ENCODE data around the gene RTP3.
"Not testable (repeated sequence)": the region's sequence is repeated elsewhere in the genome, so short reads cannot be mapped to it uniquely, and the experiment has no call there.

The RTP3 gene

GRCh38 chr3:46537316-46537715, 39.5 kb downstream of the RTP3 start:
- no peak for TF ChIP-seq CTCF (conservative IDR thresholded peaks at IDR 0.05; ENCODE audit: control insufficient read depth, insufficient read depth, low read depth, low read length)
- DNase-seq (ENCODE audit: low read depth), result no peak

GRCh38 chr3:46537779-46538178, 40.0 kb downstream of the RTP3 start:
- no peak overlapping the region for H3K4me3 ChIP-seq (ENCODE audit: control insufficient read depth, low read depth, low read length)
- TF ChIP-seq CTCF (conservative IDR thresholded peaks at IDR 0.05; ENCODE audit: control insufficient read depth, insufficient read depth, low read depth, low read length), result no peak
- no peak for DNase-seq (ENCODE audit: low read depth)

More at GRCh38 chr3:46537316-46537715, 39.5 kb downstream of the RTP3 start:
- no peak overlapping the region for H3K4me3 ChIP-seq (ENCODE audit: control insufficient read depth, low read depth, low read length)

- not testable (repeated sequence) for DNase-seq (ENCODE audit: low read depth); H3K4me3 ChIP-seq (ENCODE audit: control insufficient read depth, low read depth, low read length)
Observed at GRCh38 chr3:46538425-46538802, 40.6 kb downstream of the RTP3 start.

DNA sequence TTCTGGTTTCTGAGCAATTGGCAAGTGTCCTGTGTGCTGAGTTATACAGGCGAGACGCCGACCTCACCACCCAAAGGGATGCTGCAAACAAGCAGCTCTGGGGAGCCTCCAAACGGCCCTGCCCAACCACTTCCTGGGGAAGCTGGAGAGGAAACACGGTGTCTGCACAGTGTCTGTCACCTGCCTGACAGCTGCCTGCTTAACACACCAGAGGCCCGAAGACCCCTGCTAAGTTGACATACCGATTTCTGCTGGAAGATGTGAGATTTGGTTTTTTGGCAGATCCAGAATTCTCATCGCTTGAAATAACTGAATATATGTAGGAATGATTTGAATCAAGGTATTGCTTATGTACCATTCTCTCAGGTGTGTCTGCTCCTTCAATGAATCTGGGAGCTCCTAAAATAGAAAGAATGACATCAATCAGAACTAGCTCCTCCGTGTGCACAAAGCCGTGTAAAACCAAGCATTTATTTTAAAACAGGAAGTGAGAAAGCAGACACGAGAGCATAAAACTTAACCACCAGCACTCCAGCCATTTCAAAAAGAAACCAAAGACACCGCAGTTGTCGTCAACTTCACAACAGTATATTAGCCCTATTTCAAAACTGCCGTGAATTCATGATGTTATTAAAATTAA, 41.1 kb downstream of the RTP3 start:
- H3K4me3 ChIP-seq (ENCODE audit: control insufficient read depth, low read depth, low read length), result no peak overlapping the region
- no peak for TF ChIP-seq CTCF (conservative IDR thresholded peaks at IDR 0.05; ENCODE audit: control insufficient read depth, insufficient read depth, low read depth, low read length)
- DNase-seq (ENCODE audit: low read depth), result peak; percentile 57

DNA sequence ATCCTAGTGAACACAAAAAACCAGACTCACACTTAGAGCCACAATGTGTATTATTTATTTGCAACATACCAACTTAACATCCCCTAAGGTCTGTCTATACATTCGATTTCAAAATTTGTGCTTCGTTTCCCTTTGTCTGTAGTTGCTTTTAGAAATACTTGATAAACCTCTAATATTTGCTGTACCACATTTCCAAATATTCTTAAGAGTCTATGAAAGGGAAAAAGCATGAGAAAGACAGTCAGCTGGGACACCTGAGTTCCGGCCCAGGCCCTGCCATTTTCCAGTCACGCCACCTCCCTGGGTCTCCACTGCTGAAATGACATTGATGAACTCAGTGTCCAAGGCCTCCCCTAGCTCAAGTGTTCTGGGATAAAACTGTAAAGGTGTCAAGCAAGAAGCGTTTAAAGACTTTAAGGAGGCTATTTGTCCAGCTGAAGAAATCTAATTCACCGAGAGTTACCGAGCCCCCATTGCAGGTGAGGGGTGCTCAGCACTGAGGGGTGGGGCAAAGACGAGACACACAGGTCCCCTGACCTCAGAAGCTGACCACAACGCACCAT, 41.7 kb downstream of the RTP3 start:
- no peak for DNase-seq (ENCODE audit: low read depth)
- TF ChIP-seq CTCF (conservative IDR thresholded peaks at IDR 0.05; ENCODE audit: control insufficient read depth, insufficient read depth, low read depth, low read length), result no peak
- H3K4me3 ChIP-seq (ENCODE audit: control insufficient read depth, low read depth, low read length), result no peak overlapping the region

GRCh38 chr3:46540550-46540949, 42.8 kb downstream of the RTP3 start:
- TF ChIP-seq CTCF (conservative IDR thresholded peaks at IDR 0.05; ENCODE audit: control insufficient read depth, insufficient read depth, low read depth, low read length), result no peak
- DNase-seq (ENCODE audit: low read depth), result no peak
- no peak overlapping the region for H3K4me3 ChIP-seq (ENCODE audit: control insufficient read depth, low read depth, low read length)

DNA sequence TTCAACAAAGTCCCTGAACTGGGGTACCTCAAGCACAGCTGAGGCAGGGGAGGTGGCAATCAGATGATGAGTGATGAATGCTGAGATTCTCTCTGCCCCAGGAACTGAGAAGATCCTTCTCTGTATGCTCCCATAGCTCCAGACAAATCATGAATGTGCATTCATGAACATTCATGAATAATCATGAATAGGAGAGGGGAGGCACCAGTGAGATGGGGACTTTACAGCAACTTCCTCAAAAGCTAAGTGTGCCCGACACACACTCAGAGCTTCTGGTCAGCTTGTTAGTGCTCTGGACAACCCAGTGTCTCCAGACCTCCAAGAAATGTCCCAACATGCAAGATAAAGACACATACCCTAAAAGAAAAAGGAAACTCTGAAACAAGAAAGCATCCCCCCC, 44.1 kb downstream of the RTP3 start:
- TF ChIP-seq CTCF (conservative IDR thresholded peaks at IDR 0.05; ENCODE audit: control insufficient read depth, insufficient read depth, low read depth, low read length), result no peak
- DNase-seq (ENCODE audit: low read depth), result no peak
- no peak overlapping the region for H3K4me3 ChIP-seq (ENCODE audit: control insufficient read depth, low read depth, low read length)
